Measurements from ENCODE around the gene USP10. TPM values are rescaled to one million over a fixed set of nuclear protein-coding genes. Genes with fewer than 3 reads are reported as not detected.

The USP10 gene
- total and polyA plus RNA-seq, 4 donors = 18.5 to 77.5 (median 63.0) TPM

DNA sequence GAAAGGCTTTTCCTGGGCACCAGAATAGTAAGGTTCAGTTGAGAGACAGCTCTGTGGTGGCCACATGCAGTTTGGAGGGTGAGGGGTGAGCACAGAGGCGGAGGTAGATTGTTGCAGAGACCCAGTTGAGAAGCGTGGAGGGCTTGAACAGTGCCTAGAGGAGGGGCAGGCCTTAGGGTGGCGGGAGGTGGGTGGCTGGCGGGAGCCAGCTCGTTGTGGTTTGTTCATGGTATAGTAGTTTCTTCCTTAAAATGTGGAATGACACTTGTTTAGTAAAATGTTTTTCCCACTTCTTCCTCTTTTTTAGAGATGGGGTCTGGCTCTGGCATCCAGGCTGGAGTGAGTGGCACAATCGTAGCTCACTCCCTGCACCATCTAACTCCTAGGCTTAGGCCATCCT is 14.2 kb downstream of the USP10 start:
- Histone ChIP-seq H3K4me1 (ENCODE audit: control insufficient read depth in 5 of 5, insufficient read depth in 5 of 5, low read length in 5 of 5) (peaks cover 0 to 21% (median 0%) of the 10 kb centered on the region in 5 donors), H3K4me3 (no peak overlapping the region), H3K27ac (ENCODE audit: low read depth in 1 of 2, low read length in 1 of 2) (no peak overlapping the region), H3K9ac (ENCODE audit: insufficient read depth in 1 of 2, low read length in 2 of 2) (no peak overlapping the region), H3K36me3 (ENCODE audit: control insufficient read depth in 4 of 4, insufficient read depth in 4 of 4, low read length in 4 of 4) (peaks cover 0 to 6% (median 1%) of the 10 kb centered on the region in 4 donors), H3K27me3 (ENCODE audit: control insufficient read depth in 3 of 3, insufficient read depth in 3 of 3, low read length in 2 of 3) (no peaks in the 10 kb centered on the region), H3K9me3 (ENCODE audit: control insufficient read depth in 4 of 4, insufficient read depth in 3 of 4, low read length in 3 of 4) (no peaks in the 10 kb centered on the region)
- DNase-seq (no peak), ATAC-seq (ENCODE audit: insufficient read depth, low FRiP score) (no peak)
- WGBS, 2 donors = 38 to 63% methylated on average over 6 of the region's 6 CpGs
- TF ChIP-seq, protein P1, sequence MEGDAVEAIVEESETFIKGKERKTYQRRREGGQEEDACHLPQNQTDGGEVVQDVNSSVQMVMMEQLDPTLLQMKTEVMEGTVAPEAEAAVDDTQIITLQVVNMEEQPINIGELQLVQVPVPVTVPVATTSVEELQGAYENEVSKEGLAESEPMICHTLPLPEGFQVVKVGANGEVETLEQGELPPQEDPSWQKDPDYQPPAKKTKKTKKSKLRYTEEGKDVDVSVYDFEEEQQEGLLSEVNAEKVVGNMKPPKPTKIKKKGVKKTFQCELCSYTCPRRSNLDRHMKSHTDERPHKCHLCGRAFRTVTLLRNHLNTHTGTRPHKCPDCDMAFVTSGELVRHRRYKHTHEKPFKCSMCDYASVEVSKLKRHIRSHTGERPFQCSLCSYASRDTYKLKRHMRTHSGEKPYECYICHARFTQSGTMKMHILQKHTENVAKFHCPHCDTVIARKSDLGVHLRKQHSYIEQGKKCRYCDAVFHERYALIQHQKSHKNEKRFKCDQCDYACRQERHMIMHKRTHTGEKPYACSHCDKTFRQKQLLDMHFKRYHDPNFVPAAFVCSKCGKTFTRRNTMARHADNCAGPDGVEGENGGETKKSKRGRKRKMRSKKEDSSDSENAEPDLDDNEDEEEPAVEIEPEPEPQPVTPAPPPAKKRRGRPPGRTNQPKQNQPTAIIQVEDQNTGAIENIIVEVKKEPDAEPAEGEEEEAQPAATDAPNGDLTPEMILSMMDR (IDR thresholded peaks at IDR 0.05; ENCODE audit: control extremely low read depth, extremely low read depth) = no peak

DNA sequence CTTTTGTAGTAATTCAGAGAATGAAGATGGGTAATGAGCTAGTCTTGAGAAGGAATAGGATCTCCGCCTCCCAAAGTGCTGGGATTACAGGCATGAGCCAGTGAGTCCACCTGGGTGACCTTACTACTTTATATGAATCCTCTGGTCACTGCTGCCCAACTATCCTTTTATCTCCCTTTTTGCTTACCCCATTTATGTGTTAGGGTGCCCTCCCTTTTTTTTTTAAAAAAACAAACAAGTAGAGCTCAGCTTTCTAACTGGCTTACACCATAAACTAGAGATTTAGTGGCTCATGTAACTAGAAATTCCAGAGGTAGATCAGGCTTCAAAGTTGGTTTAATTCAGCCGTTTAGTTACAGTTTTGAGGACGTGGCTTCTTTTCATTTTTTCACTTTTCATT is 15.6 kb downstream of the USP10 start:
- H3K4me1 ChIP-seq (ENCODE audit: control insufficient read depth in 5 of 5, insufficient read depth in 5 of 5, low read length in 5 of 5) = peaks cover 0 to 18% (median 11%) of the 10 kb centered on the region in 5 donors
- ATAC-seq (ENCODE audit: insufficient read depth, low FRiP score) (no peak), DNase-seq (no peak)
- H3K36me3 ChIP-seq (ENCODE audit: control insufficient read depth in 4 of 4, insufficient read depth in 4 of 4, low read length in 4 of 4) = peaks cover 0 to 6% (median 2%) of the 10 kb centered on the region in 4 donors
- H3K4me3 ChIP-seq = no peak overlapping the region
- 75 to 77% methylated on average over 3 of the region's 3 CpGs for WGBS, 2 donors
- H3K9ac ChIP-seq (ENCODE audit: insufficient read depth in 1 of 2, low read length in 2 of 2) = no peak overlapping the region
- H3K27ac ChIP-seq (ENCODE audit: low read depth in 1 of 2, low read length in 1 of 2) = no peak overlapping the region
- H3K27me3 ChIP-seq (ENCODE audit: control insufficient read depth in 3 of 3, insufficient read depth in 3 of 3, low read length in 2 of 3) = no peaks in the 10 kb centered on the region
- no peaks in the 10 kb centered on the region for H3K9me3 ChIP-seq (ENCODE audit: control insufficient read depth in 4 of 4, insufficient read depth in 3 of 4, low read length in 3 of 4)
- TF ChIP-seq, protein P1 (IDR thresholded peaks at IDR 0.05; ENCODE audit: control extremely low read depth, extremely low read depth) = no peak

DNA sequence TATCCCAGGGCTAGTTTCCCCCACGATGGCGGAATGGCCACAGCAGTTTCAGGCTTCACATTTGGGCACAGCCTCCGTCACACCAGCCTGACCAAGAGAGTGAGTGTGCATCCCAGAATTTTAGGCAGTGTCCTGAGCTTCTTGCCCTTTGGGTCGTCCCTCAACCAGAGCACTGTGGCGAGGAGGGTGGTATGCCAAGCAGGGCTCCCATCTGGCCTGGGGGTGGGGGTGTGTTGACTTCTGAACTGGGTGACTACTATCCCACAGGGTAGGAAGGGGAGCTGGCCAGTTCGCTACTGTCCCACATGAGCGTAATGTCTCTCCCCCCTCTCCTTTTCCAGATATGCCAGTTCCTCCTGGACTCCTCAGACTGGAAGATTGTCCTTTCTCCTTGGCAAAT is 16.1 kb downstream of the USP10 start:
- no peak for ATAC-seq (ENCODE audit: insufficient read depth, low FRiP score)
- Histone ChIP-seq H3K4me3 (no peak overlapping the region), H3K36me3 (ENCODE audit: control insufficient read depth in 4 of 4, insufficient read depth in 4 of 4, low read length in 4 of 4) (peaks cover 0 to 6% (median 2%) of the 10 kb centered on the region in 4 donors), H3K27me3 (ENCODE audit: control insufficient read depth in 3 of 3, insufficient read depth in 3 of 3, low read length in 2 of 3) (no peaks in the 10 kb centered on the region), H3K9ac (ENCODE audit: insufficient read depth in 1 of 2, low read length in 2 of 2) (no peak overlapping the region), H3K27ac (ENCODE audit: low read depth in 1 of 2, low read length in 1 of 2) (no peak overlapping the region), H3K4me1 (ENCODE audit: control insufficient read depth in 5 of 5, insufficient read depth in 5 of 5, low read length in 5 of 5) (peaks cover 0 to 18% (median 15%) of the 10 kb centered on the region in 5 donors), H3K9me3 (ENCODE audit: control insufficient read depth in 4 of 4, insufficient read depth in 3 of 4, low read length in 3 of 4) (no peaks in the 10 kb centered on the region)
- TF ChIP-seq, protein P1 (IDR thresholded peaks at IDR 0.05; ENCODE audit: control extremely low read depth, extremely low read depth) = no peak
- 93% methylated on average over 7 of the region's 7 CpGs for WGBS, 2 donors
- no peak for DNase-seq

DNA sequence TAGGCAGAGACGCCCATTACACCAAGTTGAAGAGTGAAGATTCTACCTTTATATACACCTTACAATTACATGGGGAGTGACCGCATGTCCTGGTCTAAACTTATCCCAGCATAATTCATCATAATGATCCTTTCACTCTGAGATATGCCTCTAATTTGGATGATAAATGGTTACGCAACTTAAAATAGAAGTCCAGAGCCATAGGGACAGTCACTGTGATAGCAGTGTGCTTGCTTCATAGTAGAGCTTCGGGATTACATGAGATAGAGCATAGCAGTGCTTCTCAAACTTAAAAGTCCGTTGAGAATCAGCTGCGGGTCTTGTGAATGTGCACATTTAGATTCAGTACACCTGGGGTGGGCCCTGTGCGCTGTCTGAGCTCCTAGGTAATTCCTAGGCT is 16.9 kb downstream of the USP10 start:
- Histone ChIP-seq H3K9ac (ENCODE audit: insufficient read depth in 1 of 2, low read length in 2 of 2) (no peak overlapping the region), H3K36me3 (ENCODE audit: control insufficient read depth in 4 of 4, insufficient read depth in 4 of 4, low read length in 4 of 4) (peaks cover 0 to 6% (median 2%) of the 10 kb centered on the region in 4 donors), H3K4me3 (no peak overlapping the region), H3K9me3 (ENCODE audit: control insufficient read depth in 4 of 4, insufficient read depth in 3 of 4, low read length in 3 of 4) (no peaks in the 10 kb centered on the region), H3K27ac (ENCODE audit: low read depth in 1 of 2, low read length in 1 of 2) (no peak overlapping the region), H3K4me1 (ENCODE audit: control insufficient read depth in 5 of 5, insufficient read depth in 5 of 5, low read length in 5 of 5) (peaks cover 0 to 18% (median 15%) of the 10 kb centered on the region in 5 donors), H3K27me3 (ENCODE audit: control insufficient read depth in 3 of 3, insufficient read depth in 3 of 3, low read length in 2 of 3) (no peaks in the 10 kb centered on the region)
- 83 to 87% methylated on average over 7 of the region's 7 CpGs for WGBS, 2 donors
- ATAC-seq (ENCODE audit: insufficient read depth, low FRiP score) (no peak), DNase-seq (no peak)
- TF ChIP-seq, protein P1 (IDR thresholded peaks at IDR 0.05; ENCODE audit: control extremely low read depth, extremely low read depth) = no peak
